GM19023 (cell line): Measurements from ENCODE around the gene CYTH3.
"Not testable (repeated sequence)": the region's sequence is repeated elsewhere in the genome, so short reads cannot be mapped to it uniquely, and the experiment has no call there.

ENCODE experiments used
- ATAC-seq: cut with Tn5 transposase; IDR thresholded peaks from one replicate; pipeline ENCODE4 v1.9.1; 2021; ENCODE audit warnings: mild to moderate bottlenecking, moderate library complexity; ENCODE audit not compliant: unreplicated experiment

Gene CYTH3

GRCh38 chr7:6283391-6284054, 11.1 kb upstream of the CYTH3 start:
- ATAC-seq, result not testable (repeated sequence)

GRCh38 chr7:6279937-6280336, 7.5 kb upstream of the CYTH3 start:
- no peak for ATAC-seq

- ATAC-seq, result no peak
Measured at GRCh38 chr7:6279341-6279740, 6.9 kb upstream of the CYTH3 start.

- no peak for ATAC-seq
Measured at GRCh38 chr7:6278749-6279310, 6.4 kb upstream of the CYTH3 start.

GRCh38 chr7:6277476-6277875, 5.1 kb upstream of the CYTH3 start:
- ATAC-seq, result no peak

- ATAC-seq, result no peak
Measured at GRCh38 chr7:6276911-6277408, 4.5 kb upstream of the CYTH3 start.

- no peak for ATAC-seq
Measured at GRCh38 chr7:6274743-6275142, 2.3 kb upstream of the CYTH3 start.

- no peak for ATAC-seq
Measured at GRCh38 chr7:6273917-6274630, 1.6 kb upstream of the CYTH3 start.

GRCh38 chr7:6273380-6273837, 985 bp upstream of the CYTH3 start:
- ATAC-seq, result no peak

- peak; percentile 19 for ATAC-seq
Measured at GRCh38 chr7:6271694-6272440, 557 bp downstream of the CYTH3 start.

- ATAC-seq, result no peak
Measured at GRCh38 chr7:6271060-6271658, 1.3 kb downstream of the CYTH3 start.

GRCh38 chr7:6269527-6269926, 2.9 kb downstream of the CYTH3 start:
- no peak for ATAC-seq

GRCh38 chr7:6268907-6269306, 3.5 kb downstream of the CYTH3 start:
- no peak for ATAC-seq

- no peak for ATAC-seq
Measured at GRCh38 chr7:6268023-6268900, 4.2 kb downstream of the CYTH3 start.

- no peak for ATAC-seq
Measured at GRCh38 chr7:6266699-6267098, 5.7 kb downstream of the CYTH3 start.

GRCh38 chr7:6262221-6262620, 10.2 kb downstream of the CYTH3 start:
- no peak for ATAC-seq

- ATAC-seq, result no peak
Measured at GRCh38 chr7:6261699-6262098, 10.7 kb downstream of the CYTH3 start.

GRCh38 chr7:6260291-6261187, 11.9 kb downstream of the CYTH3 start:
- no peak for ATAC-seq

- ATAC-seq, result no peak
Measured at GRCh38 chr7:6259257-6259656, 13.2 kb downstream of the CYTH3 start.
